IMR-90 (cell line): ENCODE data around the gene NR6A1. TPM values are rescaled to one million over a fixed set of nuclear protein-coding genes. Genes with fewer than 3 reads are reported as not detected.

ENCODE experiments used
- ATAC-seq: fragments of 200-7000 bp; cut with Tn5 transposase; 2 replicates; pipeline ENCODE4 v1.9.1; 2020; ENCODE audit warnings: low read depth, mild to moderate bottlenecking, moderate library complexity
- BruUV-seq: library from RNA; stranded (reverse); fragments of 400-500 nt; replicated peaks from 2 replicates; lab custom pipeline; 2021; lab: Mats Ljungman, UMichigan
- CTCF ChIA-PET: fragments of 300-600 bp; formaldehyde crosslinking; extraction: SDS; loops from one replicate; lab custom pipeline; 2021; ENCODE audit warnings: antibody characterized with exemption; lab: Yijun Ruan, JAX
- POLR2A ChIA-PET: fragments of 300-600 bp; sonication (Branson Sonifier 250); formaldehyde crosslinking; loops from one replicate; lab custom pipeline; 2022; ENCODE audit warnings: antibody characterized with exemption; ENCODE audit not compliant: unreplicated experiment; lab: Charles Lee
- DNase-seq: peaks from one replicate; pipeline ENCODE4 v3.0.0; 2013
- H2AFZ ChIP-seq: replicated peaks from 2 replicates; pipeline ENCODE3; 2013; ENCODE audit warnings: low read length, mild to moderate bottlenecking; ENCODE audit not compliant: poor library complexity
- H2AK5ac ChIP-seq: 2 replicates; pipeline ENCODE4 v1.6.1; 2013; ENCODE audit warnings: low read depth, low read length, inconsistent platforms
- H2AK9ac ChIP-seq: replicated peaks from 2 replicates; pipeline ENCODE3; 2013; ENCODE audit warnings: mild to moderate bottlenecking, low read depth, low read length, moderate library complexity; ENCODE audit not compliant: poor library complexity
- H2BK120ac ChIP-seq: 2 replicates; pipeline ENCODE4 v1.6.1; 2013; ENCODE audit warnings: low read depth, low read length, inconsistent platforms
- H2BK15ac ChIP-seq: 3 replicates; pipeline ENCODE4 v1.6.1; 2013; ENCODE audit warnings: low read depth, low read length, inconsistent platforms
- H2BK20ac ChIP-seq: 2 replicates; pipeline ENCODE4 v1.6.1; 2013; ENCODE audit warnings: low read depth, mild to moderate bottlenecking, inconsistent platforms, low read length, moderate library complexity
- H2BK5ac ChIP-seq: 2 replicates; pipeline ENCODE4 v1.6.1; 2013; ENCODE audit warnings: mild to moderate bottlenecking, low read depth, low read length, inconsistent platforms; ENCODE audit not compliant: poor library complexity, severe bottlenecking
- H3K14ac ChIP-seq: replicated peaks from 2 replicates; pipeline ENCODE4 v1.6.1; 2013; ENCODE audit warnings: low read depth, low read length, inconsistent platforms
- H3K18ac ChIP-seq: 2 replicates; pipeline ENCODE4 v1.6.1; 2013; ENCODE audit warnings: low read depth, low read length, control low read depth
- H3K23ac ChIP-seq: 2 replicates; pipeline ENCODE4 v1.6.1; 2013; ENCODE audit warnings: low read depth, low read length, inconsistent platforms
- H3K27ac ChIP-seq: 2 replicates; pipeline ENCODE4 v1.5.1; 2013; ENCODE audit warnings: mild to moderate bottlenecking, control low read depth, low read length; ENCODE audit not compliant: insufficient read depth
- H3K27me3 ChIP-seq: 2 replicates; pipeline ENCODE4 v1.6.1; 2013; ENCODE audit warnings: low read length; ENCODE audit not compliant: control insufficient read depth, insufficient read depth
- H3K36me3 ChIP-seq: 2 replicates; pipeline ENCODE4 v1.6.1; 2013; ENCODE audit warnings: low read length, mixed read lengths; ENCODE audit not compliant: control insufficient read depth, insufficient read depth
- H3K4ac ChIP-seq: 2 replicates; pipeline ENCODE4 v1.6.1; 2013; ENCODE audit warnings: low read depth, low read length, inconsistent platforms
- H3K4me1 ChIP-seq: 2 replicates; pipeline ENCODE4 v1.6.1; 2013; ENCODE audit warnings: low read length, mixed read lengths; ENCODE audit not compliant: control insufficient read depth, insufficient read depth
- H3K4me2 ChIP-seq: 2 replicates; pipeline ENCODE4 v1.6.1; 2013; ENCODE audit warnings: low read depth, mild to moderate bottlenecking, control low read depth, low read length, moderate library complexity
- H3K4me3 ChIP-seq: 2 replicates; pipeline ENCODE4 v1.5.1; 2013; ENCODE audit warnings: low read depth, mild to moderate bottlenecking, control low read depth, low read length, moderate library complexity; ENCODE audit not compliant: insufficient read depth
- H3K56ac ChIP-seq: 2 replicates; pipeline ENCODE4 v1.6.1; 2013; ENCODE audit warnings: low read length, inconsistent platforms; ENCODE audit not compliant: insufficient read depth; ENCODE audit errors: extremely low read depth
- H3K79me1 ChIP-seq, 2 experiments: 2 replicates each; pipeline ENCODE4 v1.6.1; 2013; ENCODE audit warnings: low read length in 2 of 2, inconsistent platforms in 1 of 2, low read depth in 1 of 2
- H3K9ac ChIP-seq: 2 replicates; pipeline ENCODE4 v1.6.1; 2013; ENCODE audit warnings: low read depth, low read length, control low read depth
- H3K9me1 ChIP-seq: 2 replicates; pipeline ENCODE4 v1.6.1; 2013; ENCODE audit warnings: low read length, inconsistent platforms; ENCODE audit not compliant: insufficient read depth
- H3K9me3 ChIP-seq: 2 replicates; pipeline ENCODE4 v1.6.1; 2013; ENCODE audit warnings: low read length; ENCODE audit not compliant: control insufficient read depth, insufficient read depth
- H4K20me1 ChIP-seq: 2 replicates; pipeline ENCODE4 v1.6.1; 2013; ENCODE audit warnings: low read length, inconsistent platforms; ENCODE audit not compliant: insufficient read depth
- H4K5ac ChIP-seq: 2 replicates; pipeline ENCODE4 v1.6.1; 2013; ENCODE audit warnings: mild to moderate bottlenecking, low read depth, low read length, control low read depth
- H4K8ac ChIP-seq, 2 experiments: 2 replicates each; pipeline ENCODE4 v1.6.1; 2013; ENCODE audit warnings: low read depth in 2 of 2, low read length in 2 of 2, control low read depth in 1 of 2, inconsistent platforms in 1 of 2
- H4K91ac ChIP-seq: 2 replicates; pipeline ENCODE4 v1.6.1; 2013; ENCODE audit warnings: low read depth, low read length, inconsistent platforms; ENCODE audit not compliant: insufficient read depth
- ELK1 ChIP-seq: fragments of 150-350 bp; IDR thresholded peaks from 2 replicates; pipeline ENCODE4 v1.6.1; 2016; ENCODE audit warnings: low read depth, mild to moderate bottlenecking, low read length, moderate library complexity, borderline replicate concordance
- NFE2L2 ChIP-seq: fragments of 150-350 bp; IDR thresholded peaks from 2 replicates; pipeline ENCODE4 v1.6.1; 2016; ENCODE audit warnings: low read depth, mild to moderate bottlenecking, low read length
- POLR2A ChIP-seq: IDR thresholded peaks from 2 replicates; pipeline ENCODE4 v1.6.1; 2012; ENCODE audit warnings: mild to moderate bottlenecking, low read depth, low read length
- RAD21 ChIP-seq: IDR thresholded peaks from 2 replicates; pipeline ENCODE4 v1.6.1; 2012; ENCODE audit warnings: low read length, improper control_type of control experiment
- WGBS, 2 experiments: methylation state at CpG; one replicate each; pipeline versions ENCODE4 v1.1.5 to v1.1.7; 2013; ENCODE audit warnings: missing lambda C conversion rate in 2 of 2; ENCODE audit not compliant: insufficient read length in 1 of 2; ENCODE audit errors: extremely low coverage in 2 of 2; 5-methylcytosine and 5-hydroxymethylcytosine counted together
- dilution Hi-C: fragments of 300-500 bp; cut with HindIII; formaldehyde crosslinking; loops from one replicate; pipeline ENCODE4 v1.14.3; 2018; ENCODE audit warnings: low sequenced_read_pairs; ENCODE audit not compliant: unreplicated experiment
- in situ Hi-C: fragments of 300-500 bp; cut with MboI; formaldehyde crosslinking; loops from 3 replicates; pipeline ENCODE4 v1.14.3; 2019; ENCODE audit warnings: low sequenced_read_pairs, inconsistent platforms, mixed read lengths
- intact Hi-C: fragments of 100-400 bp; cut with micrococcal nuclease; formaldehyde crosslinking; loops from 2 replicates; pipeline ENCODE4 v1.10.0; 2022
- polyA plus RNA-seq, 3 experiments: library from polyadenylated mRNA; depleted of rRNA; stranded (reverse); fragments of >200 nt; gene quantifications; 2 replicates each; pipeline ENCODE4 v1.2.3, GENCODE V29; 2012; ENCODE audit warnings: low replicate concordance in 1 of 3
- total RNA-seq: library from RNA; depleted of rRNA; stranded (reverse); fragments of >200 nt; gene quantifications from 2 replicates; pipeline ENCODE4 v1.2.3, GENCODE V29; 2012

NR6A1 gene
- total and polyA plus RNA-seq, 2 of the 4 experiments (the other 2 are of a cell fraction), result 0.14 to 0.36 TPM

- H2BK120ac ChIP-seq, result peak overlapping the region; percentile 96
- TF ChIP-seq POLR2A (no peak), NFE2L2 (no peak), ELK1 (no peak), RAD21 (no peak)
- 100% methylated on average over 1 of the region's 4 CpGs; no CpG with 5 or more reads in 1 of the 2 experiments for WGBS, 2 experiments
- H4K20me1 ChIP-seq, result no peaks in the 10 kb centered on the region
- H4K91ac ChIP-seq, result peak overlapping the region; percentile 87
- DNase-seq (no peak), ATAC-seq (no peak)
- peak overlapping the region; percentile 65 for H3K14ac ChIP-seq
- dilution Hi-C loops (no loop called here), in situ Hi-C loops (no loop called here), intact Hi-C loops (no loop called here)
- peaks cover 22% of the 10 kb centered on the region for H3K4me1 ChIP-seq
- peak overlapping the region; percentile 80; the same call in 1 of the 2 replicates for H3K18ac ChIP-seq
- H2BK15ac ChIP-seq, result peak overlapping the region; percentile 72
- CTCF ChIA-PET, result no interaction called here
- H2BK20ac ChIP-seq, result peak overlapping the region; percentile 93
- H2AK5ac ChIP-seq, result peak overlapping the region; percentile 96
- peak overlapping the region; percentile 84; the same call in 1 of the 2 replicates for H4K5ac ChIP-seq
- H3K79me1 ChIP-seq, result no peaks in the 10 kb centered on the region
- BruUV-seq, result no TSS peak
- H2AK9ac ChIP-seq, result peak overlapping the region; percentile 96
- peaks cover 3% of the 10 kb centered on the region; the same call in 1 of the 2 replicates for H3K27me3 ChIP-seq
- H2AFZ ChIP-seq, result peak overlapping the region; percentile 34
- no peak overlapping the region; the same call in 1 of the 2 replicates for H3K9ac ChIP-seq
- H3K23ac ChIP-seq, result no peak overlapping the region
- 0 out of 2 replicates have a peak, but pooled peaks cover 4% of the 10 kb centered on the region for H3K9me1 ChIP-seq
- H4K8ac ChIP-seq, result peak overlapping the region; percentile 82 to 90; a peak in 2 of 4 replicates
- POLR2A ChIA-PET, result no interaction called here
- H2BK5ac ChIP-seq, result no peak overlapping the region
- H3K56ac ChIP-seq, result no peak overlapping the region
- H3K4me2 ChIP-seq, result no peak overlapping the region
- H3K4me3 ChIP-seq, result no peak overlapping the region
- H3K9me3 ChIP-seq, result no peaks in the 10 kb centered on the region
- peak overlapping the region; percentile 94; the same call in 1 of the 2 replicates for H3K27ac ChIP-seq
- no peaks in the 10 kb centered on the region for H3K36me3 ChIP-seq
- H3K4ac ChIP-seq, result peak overlapping the region; percentile 89
These were observed 9.6 kb upstream of the NR6A1 start for GRCh38 chr9:124780757-124781151.
